MCF 10A (cell line): ENCODE results near the gene ENC1. TPM values are rescaled to one million over a fixed set of nuclear protein-coding genes. Genes with fewer than 3 reads are reported as not detected.

Experiments
- BruUV-seq: library from RNA; stranded (reverse); fragments of 400-500 nt; replicated peaks from 2 replicates; lab custom pipeline; 2021; lab: Mats Ljungman, UMichigan
- CTCF ChIA-PET: fragments of 300-600 bp; sonication (Branson Sonifier 250); formaldehyde crosslinking; extraction: SDS; loops from one replicate; lab custom pipeline; 2021; ENCODE audit warnings: antibody characterized with exemption, inconsistent platforms; lab: Yijun Ruan, JAX
- POLR2A ChIA-PET: fragments of 300-600, 350-650 bp; sonication (Branson Sonifier 250); formaldehyde crosslinking; extraction: SDS; loops from one replicate; lab custom pipeline; 2020; ENCODE audit warnings: antibody characterized with exemption, inconsistent platforms; lab: Yijun Ruan, JAX
- DNase-seq: peaks from one replicate; pipeline ENCODE4 v3.0.0-alpha.2; 2018; ENCODE audit not compliant: unreplicated experiment
- H3K27ac Mint-ChIP-seq: one replicate; pipeline ENCODE4 v1.8.0; 2022; ENCODE audit warnings: mild to moderate bottlenecking, low read depth, mixed read lengths; ENCODE audit not compliant: unreplicated experiment
- H3K27me3 Mint-ChIP-seq: one replicate; pipeline ENCODE4 v1.8.0; 2022; ENCODE audit warnings: mixed read lengths; ENCODE audit not compliant: insufficient read depth, unreplicated experiment
- H3K36me3 Mint-ChIP-seq: one replicate; pipeline ENCODE4 v1.8.0; 2022; ENCODE audit warnings: mild to moderate bottlenecking, moderate library complexity, mixed read lengths; ENCODE audit not compliant: insufficient read depth, unreplicated experiment
- H3K4me1 Mint-ChIP-seq: one replicate; pipeline ENCODE4 v1.8.0; 2022; ENCODE audit warnings: mixed read lengths; ENCODE audit not compliant: insufficient read depth, unreplicated experiment
- H3K4me3 Mint-ChIP-seq: one replicate; pipeline ENCODE4 v1.8.0; 2022; ENCODE audit warnings: mild to moderate bottlenecking, moderate library complexity, mixed read lengths; ENCODE audit not compliant: unreplicated experiment
- H3K9me3 Mint-ChIP-seq: one replicate; pipeline ENCODE4 v1.8.0; 2022; ENCODE audit warnings: mixed read lengths; ENCODE audit not compliant: unreplicated experiment
- intact Hi-C: fragments of 100-400 bp; cut with micrococcal nuclease; formaldehyde crosslinking; loops from 2 replicates; pipeline ENCODE4 v1.14.1; 2022
- total RNA-seq: library from RNA; stranded (reverse); gene quantifications from 2 replicates; pipeline ENCODE4 v1.2.3, GENCODE V29; 2022
- TF ChIP-seq, protein P1 (sequence below): fragments of 200-600 bp; IDR thresholded peaks from one replicate; pipeline ENCODE4 v1.8.0; 2022; ENCODE audit warnings: antibody characterized with exemption, mild to moderate bottlenecking; ENCODE audit not compliant: unreplicated experiment

The ENC1 gene
- total RNA-seq, 1 experiment from 2014 or later: 12.9 TPM

DNA sequence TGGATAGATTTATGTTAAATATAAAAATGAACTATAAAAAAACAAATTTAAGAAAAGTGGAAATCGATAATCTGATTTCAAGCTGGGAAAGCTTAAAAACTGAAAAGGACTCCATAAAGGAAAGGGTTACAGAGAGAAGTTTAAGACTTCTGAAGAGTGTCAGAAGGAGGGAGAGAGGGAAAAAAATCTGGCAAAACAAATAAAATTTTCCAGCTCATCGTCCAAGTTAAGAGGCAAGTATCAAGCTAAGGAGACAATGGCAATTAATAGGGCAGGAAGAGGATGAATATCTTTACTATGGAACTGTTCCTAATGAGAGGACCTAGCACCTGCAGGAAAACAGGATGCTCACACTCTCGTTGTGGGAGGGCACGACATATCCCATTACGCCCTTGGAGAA, 24.0 kb upstream of the ENC1 start:
- Mint-ChIP-seq H3K9me3 (no peaks in the 10 kb centered on the region), H3K4me3 (no peak overlapping the region), H3K27ac (no peak overlapping the region), H3K27me3 (no peaks in the 10 kb centered on the region), H3K36me3 (no peaks in the 10 kb centered on the region), H3K4me1 (peaks cover 5% of the 10 kb centered on the region)
- BruUV-seq: no TSS peak
- no peak for DNase-seq
- POLR2A ChIA-PET: no interaction called here
- intact Hi-C loops: no loop called here
- CTCF ChIA-PET: interaction anchor here (0.6 to 4.2 kb wide), 3 partner anchors 8 to 750 kb away, joined by 3 to 32 read pairs (median 6); no protein-coding TSS in a partner anchor
- TF ChIP-seq, protein P1, sequence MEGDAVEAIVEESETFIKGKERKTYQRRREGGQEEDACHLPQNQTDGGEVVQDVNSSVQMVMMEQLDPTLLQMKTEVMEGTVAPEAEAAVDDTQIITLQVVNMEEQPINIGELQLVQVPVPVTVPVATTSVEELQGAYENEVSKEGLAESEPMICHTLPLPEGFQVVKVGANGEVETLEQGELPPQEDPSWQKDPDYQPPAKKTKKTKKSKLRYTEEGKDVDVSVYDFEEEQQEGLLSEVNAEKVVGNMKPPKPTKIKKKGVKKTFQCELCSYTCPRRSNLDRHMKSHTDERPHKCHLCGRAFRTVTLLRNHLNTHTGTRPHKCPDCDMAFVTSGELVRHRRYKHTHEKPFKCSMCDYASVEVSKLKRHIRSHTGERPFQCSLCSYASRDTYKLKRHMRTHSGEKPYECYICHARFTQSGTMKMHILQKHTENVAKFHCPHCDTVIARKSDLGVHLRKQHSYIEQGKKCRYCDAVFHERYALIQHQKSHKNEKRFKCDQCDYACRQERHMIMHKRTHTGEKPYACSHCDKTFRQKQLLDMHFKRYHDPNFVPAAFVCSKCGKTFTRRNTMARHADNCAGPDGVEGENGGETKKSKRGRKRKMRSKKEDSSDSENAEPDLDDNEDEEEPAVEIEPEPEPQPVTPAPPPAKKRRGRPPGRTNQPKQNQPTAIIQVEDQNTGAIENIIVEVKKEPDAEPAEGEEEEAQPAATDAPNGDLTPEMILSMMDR: no peak

GRCh38 chr5:74660873-74661272, 20.3 kb upstream of the ENC1 start:
- ChIA-PET POLR2A (interaction anchor here (0.7 kb wide), 1 partner anchor 371 kb away, joined by 3 read pairs; no protein-coding TSS in a partner anchor), CTCF (interaction anchor here (0.7 to 3.9 kb wide), 4 partner anchors 11 to 16 kb away, joined by 3 to 23 read pairs (median 5); no protein-coding TSS in a partner anchor)
- Mint-ChIP-seq H3K27ac (no peak overlapping the region), H3K4me3 (no peak overlapping the region), H3K4me1 (peaks cover 5% of the 10 kb centered on the region), H3K36me3 (no peaks in the 10 kb centered on the region), H3K27me3 (no peaks in the 10 kb centered on the region), H3K9me3 (no peaks in the 10 kb centered on the region)
- no peak for DNase-seq
- intact Hi-C loops: no loop called here
- BruUV-seq: no TSS peak
- TF ChIP-seq, protein P1: no peak

GRCh38 chr5:74660140-74660539, 19.6 kb upstream of the ENC1 start:
- Mint-ChIP-seq H3K27ac (no peak overlapping the region), H3K4me1 (peaks cover 5% of the 10 kb centered on the region), H3K9me3 (no peaks in the 10 kb centered on the region), H3K36me3 (no peaks in the 10 kb centered on the region), H3K27me3 (no peaks in the 10 kb centered on the region), H3K4me3 (no peak overlapping the region)
- intact Hi-C loops: no loop called here
- no peak for DNase-seq
- BruUV-seq: no TSS peak
- TF ChIP-seq, protein P1: no peak
- ChIA-PET CTCF (interaction anchor here (0.7 to 3.9 kb wide), 4 partner anchors 11 to 15 kb away, joined by 4 to 23 read pairs (median 5); no protein-coding TSS in a partner anchor), POLR2A (interaction anchor here (0.6 to 0.7 kb wide), 2 partner anchors 68 to 371 kb away, joined by 3 read pairs; no protein-coding TSS in a partner anchor)

GRCh38 chr5:74659172-74659571, 18.6 kb upstream of the ENC1 start:
- Mint-ChIP-seq H3K36me3 (no peaks in the 10 kb centered on the region), H3K9me3 (no peaks in the 10 kb centered on the region), H3K4me3 (no peak overlapping the region), H3K27me3 (no peaks in the 10 kb centered on the region), H3K4me1 (peaks cover 5% of the 10 kb centered on the region), H3K27ac (no peak overlapping the region)
- POLR2A ChIA-PET: no interaction called here
- DNase-seq: no peak
- CTCF ChIA-PET: interaction anchor here (0.5 to 3.9 kb wide), 4 partner anchors 10 to 749 kb away, joined by 3 to 23 read pairs (median 8); no protein-coding TSS in a partner anchor
- no TSS peak for BruUV-seq
- TF ChIP-seq, protein P1: no peak
- intact Hi-C loops: no loop called here
